DMS 273 (cell line): ENCODE results near the gene PLCB4.
"Not testable (repeated sequence)": the region's sequence is repeated elsewhere in the genome, so short reads cannot be mapped to it uniquely, and the experiment has no call there.

Experiments
- DNase-seq: peaks from one replicate; lab custom pipeline; 2025; ENCODE audit not compliant: unreplicated experiment; lab: John Stamatoyannopoulos, UW

PLCB4 gene

DNA sequence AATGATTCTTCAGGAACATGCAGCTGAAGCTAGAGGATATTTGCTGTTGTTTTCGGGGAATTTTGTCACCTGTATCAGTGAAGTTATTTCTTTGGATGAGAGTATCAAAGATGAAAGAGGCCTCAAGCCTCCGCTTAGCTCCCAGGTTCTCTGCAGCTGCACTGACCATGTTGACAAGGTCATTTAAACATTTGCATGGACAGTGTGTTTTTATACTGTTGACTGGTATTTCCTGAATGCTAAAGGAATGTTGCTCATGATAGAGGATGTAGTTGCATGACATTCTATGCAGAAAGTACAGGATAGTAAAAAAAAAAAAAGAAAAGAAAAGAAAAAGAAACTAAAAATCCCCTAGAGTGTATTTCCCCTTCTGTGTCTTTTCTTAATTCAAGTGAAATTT, 279.9 kb downstream of the PLCB4 start:
- no peak for DNase-seq

DNA sequence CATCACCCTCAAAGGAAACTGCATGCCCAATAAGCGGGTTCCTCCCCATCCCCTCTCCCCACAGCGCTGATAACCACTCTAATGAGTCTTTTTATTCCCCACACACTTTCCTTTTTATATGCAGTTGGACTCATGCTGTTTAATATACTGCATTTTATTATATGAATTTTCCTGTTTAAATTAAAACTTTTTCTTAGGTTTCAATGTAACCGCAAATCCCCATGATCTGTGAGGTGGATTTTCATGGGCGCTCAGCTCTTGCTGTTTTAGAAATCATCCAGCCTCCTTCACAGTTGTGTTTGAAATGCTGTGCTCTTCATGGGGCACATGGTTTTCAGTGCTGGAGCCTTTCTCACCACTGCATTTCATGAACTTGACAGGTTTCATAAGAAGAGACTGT, 280.4 kb downstream of the PLCB4 start:
- DNase-seq, result no peak

DNA sequence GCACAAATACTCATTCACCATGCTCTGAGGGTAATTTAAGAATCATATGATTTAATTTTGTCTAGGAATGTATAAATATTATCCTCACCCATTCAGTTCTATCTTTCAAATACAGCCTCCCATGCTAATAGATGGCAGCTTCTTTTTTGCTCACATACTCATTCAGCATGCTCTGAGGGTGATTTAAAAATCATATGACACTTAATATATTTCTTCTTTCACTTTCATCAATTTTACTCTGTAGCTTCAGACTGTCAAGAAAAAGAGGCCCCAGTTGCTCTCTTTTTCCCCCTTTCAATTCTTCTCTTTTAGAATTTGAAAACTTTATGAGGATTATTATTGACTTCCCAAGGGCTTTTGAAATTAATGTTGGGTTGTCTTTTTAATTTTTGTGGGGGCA, 283.9 kb downstream of the PLCB4 start:
- no peak for DNase-seq

DNA sequence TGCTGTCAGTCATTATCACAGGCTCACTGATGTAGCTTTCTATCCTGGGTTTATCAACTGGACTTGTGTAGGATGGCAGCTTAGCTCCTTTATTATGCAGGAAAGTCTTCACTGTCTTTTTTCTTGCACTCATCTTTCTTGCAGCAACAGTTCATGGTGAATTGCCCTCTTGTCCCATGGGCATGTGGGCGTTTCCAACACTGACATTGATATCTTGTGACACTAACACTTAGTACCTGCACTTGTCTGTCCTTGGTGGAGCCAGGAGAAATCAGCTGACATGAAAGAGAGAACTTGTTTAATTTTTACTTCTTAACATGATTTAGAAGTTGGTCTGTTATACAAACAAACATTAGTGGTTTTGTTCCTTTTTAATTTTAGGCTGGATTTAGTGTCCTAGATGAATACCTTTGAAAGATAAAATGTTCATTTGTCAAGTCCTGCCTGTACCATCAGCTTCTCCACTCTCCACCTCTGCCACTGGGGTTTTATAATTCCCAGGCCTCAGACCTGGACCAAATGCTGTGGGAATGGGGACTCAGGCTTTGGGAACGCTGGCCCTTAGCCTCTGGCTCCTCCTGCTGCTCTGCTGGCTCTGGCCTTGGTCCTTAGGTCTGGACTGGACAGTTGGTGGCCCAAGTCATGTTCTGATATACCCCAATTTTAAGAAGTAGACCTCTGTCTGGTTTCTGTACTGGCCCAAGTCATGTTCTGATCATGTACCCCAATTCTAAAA, 284.5 kb downstream of the PLCB4 start:
- DNase-seq, result no peak

DNA sequence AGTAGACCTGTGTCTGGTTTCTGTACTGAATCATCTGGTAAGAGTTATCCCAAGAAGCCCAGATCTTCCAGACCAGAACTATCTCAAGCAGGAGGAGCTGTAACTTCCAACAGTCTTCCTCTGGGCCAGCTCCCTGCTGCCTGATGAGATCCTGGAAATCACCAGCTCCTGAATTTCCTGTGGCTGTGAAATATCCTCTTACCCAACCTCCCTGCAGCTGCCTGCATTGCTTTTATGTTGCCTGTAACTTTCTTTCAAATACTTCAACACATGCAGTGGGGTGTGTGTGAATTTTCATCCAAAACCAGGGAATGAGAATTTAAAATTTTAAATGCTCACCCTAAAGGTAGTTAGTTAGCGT, 285.0 kb downstream of the PLCB4 start:
- DNase-seq, result no peak

DNA sequence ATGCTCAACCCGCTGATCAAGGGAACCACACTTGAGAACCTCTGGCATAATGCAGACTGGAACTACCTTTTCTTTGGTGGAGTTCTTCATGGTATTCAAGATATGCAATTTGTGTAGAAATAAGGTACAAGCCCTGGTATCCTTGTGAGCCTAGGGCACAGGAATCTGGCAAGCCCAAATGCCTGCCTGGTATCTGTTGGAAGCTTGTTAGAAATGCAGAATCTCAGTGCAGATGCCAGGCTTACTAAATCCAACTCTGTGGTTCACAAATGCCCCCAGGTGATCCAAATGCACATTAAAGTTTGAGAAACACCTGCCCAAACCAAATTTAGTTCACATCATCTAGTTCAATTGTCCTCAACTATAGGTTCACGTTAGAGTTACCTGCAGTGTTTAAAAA, 285.7 kb downstream of the PLCB4 start:
- no peak for DNase-seq

DNA sequence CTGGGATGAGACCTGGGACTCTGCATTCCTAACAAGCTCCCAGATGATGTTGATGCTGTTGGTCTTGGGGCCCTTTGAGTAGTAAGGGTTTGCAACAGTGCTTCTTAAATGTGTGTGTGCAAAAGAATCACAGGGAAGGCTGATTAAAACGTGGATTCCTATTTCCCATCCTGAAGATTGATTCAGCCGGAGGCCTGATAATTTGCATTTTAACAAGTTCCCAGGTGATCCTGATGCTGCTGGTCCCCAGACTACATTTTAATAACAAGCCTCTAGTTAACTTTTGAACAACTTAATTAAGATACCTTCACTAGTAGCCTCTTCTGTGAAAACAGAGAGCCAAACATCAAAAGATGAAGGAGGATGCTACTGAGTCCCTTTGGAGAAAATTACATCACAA, 289.1 kb downstream of the PLCB4 start:
- no peak for DNase-seq

DNA sequence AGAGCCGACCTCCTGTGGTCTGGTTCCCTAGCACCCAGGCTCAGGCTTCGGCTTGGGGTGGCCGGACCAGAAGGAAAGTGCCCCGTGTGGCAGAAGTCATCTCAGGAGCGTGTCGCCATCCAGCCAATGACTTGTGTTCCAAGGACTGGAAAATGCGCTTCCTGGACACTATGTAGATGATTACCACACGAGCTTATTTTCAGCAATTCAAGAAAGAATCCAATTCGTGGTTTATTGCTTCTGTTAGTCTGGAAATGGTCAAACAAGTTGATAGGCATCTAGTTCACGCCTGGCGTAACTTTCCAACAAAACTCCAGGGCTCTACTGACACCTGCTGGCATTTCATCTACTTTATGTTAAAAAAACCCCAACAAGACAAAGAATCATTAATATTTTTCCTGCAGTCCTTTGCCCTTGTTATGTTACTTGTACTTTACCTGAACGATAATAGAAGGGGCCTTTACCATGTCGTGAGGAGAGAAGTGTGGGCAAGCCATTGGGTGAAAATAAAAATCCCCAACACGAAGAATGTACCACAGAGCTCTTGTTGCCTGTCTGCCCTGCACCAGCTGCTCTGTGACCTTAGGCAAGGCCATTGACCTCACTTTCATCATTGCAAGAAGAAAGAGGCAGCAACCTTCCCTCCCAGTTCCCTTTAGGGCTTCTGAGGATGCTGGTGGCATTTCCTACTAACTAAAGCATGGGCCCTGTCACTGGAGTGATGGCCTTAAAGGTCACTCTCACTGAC, 290.8 kb downstream of the PLCB4 start:
- peak; percentile 68 for DNase-seq

DNA sequence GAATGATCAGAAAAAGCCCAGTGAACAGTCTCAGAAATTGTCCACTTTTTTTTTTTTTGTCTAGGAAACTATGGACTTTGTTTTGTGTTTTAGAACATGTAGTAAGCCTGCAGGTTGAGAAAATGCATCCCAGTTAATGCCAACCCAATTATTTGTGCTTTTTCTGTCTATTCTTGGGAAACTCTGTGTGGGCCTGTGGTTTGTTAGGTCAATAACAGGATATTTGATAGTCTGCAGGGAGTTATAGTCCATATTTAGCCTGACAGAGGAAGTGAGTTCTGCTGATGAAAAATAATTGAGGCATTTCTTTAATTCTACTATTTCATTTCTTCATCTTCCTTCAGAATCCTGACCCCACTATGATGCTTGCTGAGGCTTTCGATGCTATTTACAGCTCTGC, 291.5 kb downstream of the PLCB4 start:
- no peak for DNase-seq

DNA sequence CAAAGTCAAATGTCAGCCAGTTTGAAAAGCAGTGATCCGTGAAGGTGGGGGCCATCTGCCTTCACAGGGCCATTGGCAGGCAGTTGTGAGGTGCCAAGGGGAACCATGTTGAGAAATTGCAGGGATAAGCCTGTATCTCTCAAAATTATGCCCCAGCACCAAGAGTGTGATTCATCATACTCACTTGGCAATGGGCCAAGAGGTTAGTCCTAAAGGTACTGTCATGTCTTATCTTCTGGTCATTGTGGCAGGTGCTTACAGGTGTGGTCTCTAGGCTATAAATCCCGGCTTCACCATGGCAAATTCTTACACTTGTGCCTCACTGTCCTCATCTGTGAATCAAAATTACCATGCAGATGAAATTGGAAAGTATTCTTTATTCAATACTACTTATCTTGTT, 294.8 kb downstream of the PLCB4 start:
- peak; percentile 16 for DNase-seq

DNA sequence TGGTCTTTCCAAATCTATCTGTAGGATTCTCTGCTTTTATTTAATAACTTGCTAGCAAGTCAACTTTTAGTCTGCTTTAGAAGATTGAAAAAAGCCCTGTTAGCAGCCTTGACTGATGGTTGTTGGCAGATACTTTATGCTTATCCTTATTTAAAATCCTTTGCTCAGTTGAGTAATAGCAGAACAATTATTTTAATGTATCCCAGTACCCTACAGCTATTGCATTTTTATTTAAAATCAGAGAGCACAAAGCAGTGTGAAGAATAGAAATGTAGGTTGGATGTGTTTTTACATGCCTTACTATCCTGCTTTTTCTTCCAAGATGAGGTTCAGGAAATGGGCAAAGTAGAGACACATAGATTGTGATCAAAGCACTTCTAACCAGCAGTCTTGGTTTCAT, 298.4 kb downstream of the PLCB4 start:
- DNase-seq, result no peak

DNA sequence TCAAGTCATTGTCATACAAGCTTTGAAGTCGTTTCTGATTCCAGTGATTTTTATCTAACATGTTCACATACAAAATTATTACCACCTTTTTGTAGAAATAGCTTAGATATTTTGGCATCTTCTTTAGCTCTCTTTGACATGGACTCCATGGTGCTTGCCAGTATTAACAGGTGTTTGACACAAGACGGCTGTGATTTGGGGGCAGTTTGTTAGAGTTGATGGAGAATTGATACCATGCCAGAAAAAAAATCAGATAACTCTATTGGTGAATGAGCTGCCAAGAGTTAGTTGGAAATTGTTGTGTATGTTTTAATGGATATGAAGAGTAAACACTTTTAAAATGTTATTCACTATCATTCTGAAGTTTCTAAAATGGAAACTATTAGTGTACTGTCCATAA, 298.9 kb downstream of the PLCB4 start:
- no peak for DNase-seq

DNA sequence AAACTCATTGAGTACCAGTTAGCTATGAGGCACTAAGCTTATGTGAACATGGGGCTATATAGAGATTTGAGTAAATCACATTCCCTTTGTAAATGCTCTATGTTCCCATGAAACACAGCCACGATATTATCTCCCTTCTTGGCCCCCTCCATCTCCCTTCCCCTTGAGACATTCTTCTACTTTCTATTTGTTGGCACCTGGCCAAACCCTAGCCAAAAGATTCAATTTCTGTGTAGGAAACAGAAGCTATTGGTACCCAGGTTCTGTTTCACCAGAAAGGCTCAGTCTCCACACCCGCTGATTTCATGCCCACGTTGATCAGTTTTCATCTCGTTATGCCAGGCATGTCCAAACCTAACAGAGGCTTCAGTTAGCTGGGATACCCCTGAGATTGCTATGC, 300.0 kb downstream of the PLCB4 start:
- peak; percentile 11 for DNase-seq

DNA sequence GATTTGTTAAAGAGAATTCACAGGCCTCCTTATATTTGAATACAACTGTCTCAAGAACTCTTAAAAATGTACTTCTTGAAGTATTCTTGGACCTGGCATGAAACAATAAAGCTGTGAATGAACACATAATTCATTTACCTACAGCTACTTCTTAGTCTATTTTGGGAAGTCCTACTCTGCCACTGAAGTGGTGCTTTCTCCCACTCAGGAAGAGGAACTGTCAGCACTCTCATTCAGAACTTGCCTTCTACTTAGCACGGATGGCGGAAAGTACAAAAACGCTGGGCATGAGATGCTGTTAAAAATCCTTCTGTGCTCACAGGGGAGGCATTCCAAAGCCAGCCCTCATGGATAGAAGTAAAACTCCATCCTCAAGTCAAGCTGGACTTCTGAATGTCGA, 300.7 kb downstream of the PLCB4 start:
- no peak for DNase-seq

DNA sequence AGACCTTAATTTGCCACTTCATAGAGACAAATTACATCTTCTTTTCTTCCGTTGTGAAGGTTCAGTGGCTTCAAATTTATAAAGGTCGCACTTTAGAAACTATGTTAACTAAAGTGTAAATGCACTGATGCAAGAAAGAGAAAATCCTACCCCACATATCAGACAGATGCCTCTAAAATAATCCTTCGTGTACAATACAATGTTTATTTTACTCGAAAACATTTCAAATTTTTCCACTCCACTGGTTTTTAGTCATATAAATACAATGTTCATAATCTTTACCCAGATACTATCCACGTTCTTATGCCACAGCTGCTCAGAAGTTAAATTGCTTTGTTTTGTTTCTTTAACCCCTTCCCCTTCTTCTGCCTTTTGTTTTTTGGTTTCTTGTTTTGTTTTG, 305.2 kb downstream of the PLCB4 start:
- no peak for DNase-seq

DNA sequence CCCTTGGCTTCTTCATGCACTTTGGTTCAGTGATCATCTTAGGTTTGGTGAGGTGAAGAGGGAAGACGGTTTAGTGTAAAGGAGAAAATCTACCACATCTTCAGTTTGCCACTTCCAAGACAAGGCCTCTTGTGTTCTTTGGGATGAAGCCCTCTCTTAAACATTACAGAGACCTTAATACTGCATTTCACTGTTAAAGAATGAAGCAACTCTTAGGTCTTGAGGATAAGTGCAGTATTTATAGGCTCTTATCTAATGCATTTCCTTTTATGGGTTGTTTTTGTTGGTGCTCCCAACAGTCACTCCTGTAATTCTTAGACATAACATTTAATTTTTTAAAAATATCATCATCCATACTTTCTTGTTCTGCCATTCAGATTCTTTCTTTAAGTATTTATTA, 305.6 kb downstream of the PLCB4 start:
- no peak for DNase-seq

DNA sequence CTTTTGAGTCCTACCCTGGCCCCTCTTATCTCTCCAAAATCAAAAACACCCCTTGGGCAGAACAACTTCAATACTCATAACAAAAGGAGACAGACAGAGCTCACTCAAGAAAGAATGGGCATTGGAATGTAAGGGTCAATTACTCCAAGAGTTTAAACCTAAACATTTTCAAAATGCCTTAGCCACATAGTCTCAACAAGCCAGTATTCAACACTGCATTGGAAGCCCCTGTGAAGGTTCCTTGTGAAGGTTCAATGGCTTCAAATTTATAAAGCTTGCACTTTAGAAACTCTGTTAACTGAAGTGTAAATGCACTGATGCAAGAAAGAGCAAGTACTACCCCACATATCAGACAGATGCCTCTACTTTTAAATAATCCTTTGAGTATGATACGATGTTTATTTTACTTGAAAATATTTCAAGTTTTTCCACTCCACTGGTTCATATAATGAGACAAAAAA, 306.4 kb downstream of the PLCB4 start:
- no peak for DNase-seq

DNA sequence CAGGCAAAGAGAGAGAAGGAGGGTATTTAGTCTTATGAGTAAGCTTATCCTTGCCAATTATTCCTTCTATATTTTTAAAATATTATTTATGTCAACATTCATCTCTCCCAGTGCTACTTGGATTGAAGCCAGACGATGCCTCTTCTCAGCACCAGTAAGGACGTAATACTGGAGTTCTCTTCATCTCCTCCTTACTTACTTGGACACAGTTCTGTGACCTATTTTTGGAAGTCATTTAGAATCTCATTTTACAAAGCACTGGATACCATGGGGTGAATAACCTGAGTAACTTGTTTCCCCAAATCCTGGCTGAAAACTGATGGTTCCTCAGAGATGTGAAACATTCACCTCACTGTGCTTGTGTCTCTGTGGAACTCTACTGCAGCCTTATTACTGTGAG, 308.1 kb downstream of the PLCB4 start:
- no peak for DNase-seq

DNA sequence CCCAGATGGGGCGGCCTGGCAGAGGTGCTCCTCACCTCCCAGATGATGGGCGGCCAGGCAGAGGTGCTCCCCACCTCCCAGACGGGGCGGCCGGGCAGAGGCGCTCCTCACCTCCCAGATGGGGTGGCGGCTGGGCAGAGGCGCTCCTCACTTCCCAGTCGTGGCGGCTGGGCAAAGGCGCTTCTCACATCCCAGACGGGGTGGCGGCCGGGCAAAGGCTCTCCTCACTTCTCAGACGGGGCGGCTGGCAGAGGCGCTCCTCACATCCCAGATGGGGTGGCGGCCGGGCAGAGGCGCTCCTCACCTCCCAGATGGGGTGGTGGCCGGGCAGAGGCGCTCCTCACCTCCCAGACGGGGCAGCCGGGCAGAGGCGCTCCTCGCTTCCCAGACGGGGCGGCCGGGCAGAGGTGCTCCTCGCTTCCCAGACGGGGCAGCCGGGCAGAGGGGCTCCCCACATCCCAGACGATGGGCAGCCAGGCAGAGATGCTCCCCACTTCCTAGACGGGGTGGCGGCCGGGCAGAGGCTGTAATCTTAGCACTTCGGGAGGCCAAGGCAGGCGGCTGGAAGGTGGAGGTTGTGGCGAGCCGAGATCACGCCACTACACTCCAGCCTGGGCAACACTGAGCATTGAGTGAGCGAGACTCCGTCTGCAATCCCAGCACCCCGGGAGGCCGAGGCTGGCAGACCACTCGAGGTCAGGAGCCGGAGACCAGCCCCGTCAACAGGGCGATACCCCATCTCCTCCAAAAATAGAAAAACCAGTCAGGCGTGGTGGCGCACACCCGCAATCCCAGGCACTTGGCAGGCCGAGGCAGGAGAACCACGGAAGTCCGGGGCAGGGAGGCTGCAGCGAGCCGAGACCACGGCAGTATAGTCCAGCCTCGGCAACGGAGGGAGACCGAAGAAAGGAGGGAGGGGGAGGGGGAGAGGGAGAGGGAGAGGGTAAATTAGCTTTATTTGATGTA, 316.7 kb downstream of the PLCB4 start:
- DNase-seq, result not testable (repeated sequence)

DNA sequence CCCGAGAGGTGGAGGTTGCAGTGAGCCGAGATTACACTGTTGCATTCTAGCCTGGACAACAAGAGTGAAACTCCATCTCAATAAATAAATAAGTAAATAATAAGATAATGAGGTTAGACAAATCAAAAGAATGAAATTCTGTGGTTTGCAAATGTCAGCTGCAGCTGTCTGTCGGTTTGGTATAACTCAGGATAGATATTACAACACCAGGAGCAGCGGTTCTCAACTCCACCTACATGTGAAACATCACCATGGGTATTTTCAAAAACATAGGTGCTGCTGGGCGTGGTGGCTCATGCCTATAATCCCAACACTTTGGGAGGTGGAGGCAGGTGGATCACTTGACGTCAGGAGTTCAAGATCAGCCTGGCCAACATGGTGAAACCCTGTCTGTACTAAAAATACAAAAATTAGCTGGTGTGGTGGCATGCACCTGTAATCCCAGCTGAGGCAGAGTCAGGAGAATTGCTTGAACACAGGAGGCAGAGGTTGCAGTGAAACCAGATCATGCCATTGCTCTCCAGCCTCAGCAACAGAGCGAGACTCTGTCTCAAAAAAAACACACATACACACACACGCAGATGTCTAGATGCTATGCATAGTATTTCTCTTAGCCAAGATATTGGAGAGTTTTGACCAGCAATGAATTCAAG, 319.4 kb downstream of the PLCB4 start:
- no peak for DNase-seq

DNA sequence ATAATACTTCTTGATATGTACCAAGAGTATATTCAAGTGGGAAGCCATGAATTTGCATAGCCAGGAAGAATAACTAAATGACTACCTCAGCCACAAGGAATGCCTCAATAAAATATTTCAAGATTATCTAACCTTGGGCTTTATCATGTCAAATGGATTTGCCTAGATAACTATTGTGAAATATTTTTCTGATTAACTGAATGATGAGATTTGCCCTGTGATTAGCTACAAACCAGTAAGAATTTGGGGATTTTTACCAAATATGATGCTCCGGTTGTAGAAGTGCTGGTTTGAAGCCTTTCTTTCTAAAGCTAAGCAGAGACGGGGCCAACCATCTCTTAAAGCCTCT, 319.9 kb downstream of the PLCB4 start:
- DNase-seq, result no peak
